SU-DHL-6 (cell line): Measurements from ENCODE around the gene NIM1K.

Experiments used
- EZH2phosphoT487 ChIP-seq: fragments of 200-600 bp; sonication (generic), shearing (Covaris generic); conservative IDR thresholded peaks from 2 replicates; pipeline ENCODE4 v1.6.1; 2018; ENCODE audit warnings: mild to moderate bottlenecking, antibody characterized with exemption, low read length, moderate library complexity, mixed read lengths
- TF ChIP-seq, protein P1 (sequence below): fragments of 200-600 bp; sonication (generic); IDR thresholded peaks from one replicate; pipeline ENCODE4 v1.5.1; 2017; ENCODE audit warnings: antibody characterized with exemption, mild to moderate bottlenecking, low read length, moderate library complexity; ENCODE audit not compliant: insufficient read depth, poor library complexity, severe bottlenecking

- TF ChIP-seq, protein P1, sequence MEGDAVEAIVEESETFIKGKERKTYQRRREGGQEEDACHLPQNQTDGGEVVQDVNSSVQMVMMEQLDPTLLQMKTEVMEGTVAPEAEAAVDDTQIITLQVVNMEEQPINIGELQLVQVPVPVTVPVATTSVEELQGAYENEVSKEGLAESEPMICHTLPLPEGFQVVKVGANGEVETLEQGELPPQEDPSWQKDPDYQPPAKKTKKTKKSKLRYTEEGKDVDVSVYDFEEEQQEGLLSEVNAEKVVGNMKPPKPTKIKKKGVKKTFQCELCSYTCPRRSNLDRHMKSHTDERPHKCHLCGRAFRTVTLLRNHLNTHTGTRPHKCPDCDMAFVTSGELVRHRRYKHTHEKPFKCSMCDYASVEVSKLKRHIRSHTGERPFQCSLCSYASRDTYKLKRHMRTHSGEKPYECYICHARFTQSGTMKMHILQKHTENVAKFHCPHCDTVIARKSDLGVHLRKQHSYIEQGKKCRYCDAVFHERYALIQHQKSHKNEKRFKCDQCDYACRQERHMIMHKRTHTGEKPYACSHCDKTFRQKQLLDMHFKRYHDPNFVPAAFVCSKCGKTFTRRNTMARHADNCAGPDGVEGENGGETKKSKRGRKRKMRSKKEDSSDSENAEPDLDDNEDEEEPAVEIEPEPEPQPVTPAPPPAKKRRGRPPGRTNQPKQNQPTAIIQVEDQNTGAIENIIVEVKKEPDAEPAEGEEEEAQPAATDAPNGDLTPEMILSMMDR: no peak
- TF ChIP-seq EZH2phosphoT487: no peak
Observed at GRCh38 chr5:43157068-43157467, 35.0 kb upstream of the NIM1K start.
